Spleen (tissue), 11 donors: ENCODE measurements around the gene CRYGN. TPM values are rescaled to one million over a fixed set of nuclear protein-coding genes. Genes with fewer than 3 reads are reported as not detected.

Experiments
- DNase-seq: peaks from one replicate; pipeline ENCODE4 v3.0.0-alpha.2; 2020
- H3K27ac ChIP-seq, 8 donors: fragments of 200-600 bp; sonication (generic) in 7 of 8; 1 replicate in 4 of 8; 2 replicates in 4 of 8; pipeline versions ENCODE4 v1.5.0 to v1.8.0; 2016 to 2021; ENCODE audit warnings: inconsistent platforms in 4 of 8, mild to moderate bottlenecking in 4 of 8, moderate library complexity in 1 of 8
- H3K27me3 ChIP-seq, 7 donors: fragments of 200-600 bp; sonication (generic) in 6 of 7; replicated peaks in 1 of 7; 1 replicate in 4 of 7; 2 replicates in 3 of 7; pipeline versions ENCODE4 v1.5.0 to v1.8.0; 2016 to 2021; ENCODE audit warnings: inconsistent platforms in 3 of 7, mild to moderate bottlenecking in 1 of 7
- H3K36me3 ChIP-seq, 6 donors: fragments of 200-600 bp; sonication (generic) in 5 of 6; 1 replicate in 4 of 6; 2 replicates in 2 of 6; pipeline versions ENCODE4 v1.5.0 to v1.8.0; 2016 to 2021; ENCODE audit warnings: inconsistent platforms in 2 of 6
- H3K4me1 ChIP-seq, 6 donors: fragments of 200-600 bp; sonication (generic) in 5 of 6; 1 replicate in 3 of 6; 2 replicates in 3 of 6; pipeline versions ENCODE4 v1.5.0 to v1.8.0; 2016 to 2021; ENCODE audit warnings: inconsistent platforms in 3 of 6
- H3K4me3 ChIP-seq, 8 donors: fragments of 200-600 bp; sonication (generic) in 7 of 8; 1 replicate in 4 of 8; 2 replicates in 4 of 8; pipeline versions ENCODE4 v1.5.0 to v1.8.0; 2016 to 2021; ENCODE audit warnings: inconsistent platforms in 4 of 8, mild to moderate bottlenecking in 4 of 8, moderate library complexity in 2 of 8
- H3K9me3 ChIP-seq, 8 donors: fragments of 200-600 bp; sonication (generic) in 7 of 8; 1 replicate in 4 of 8; 2 replicates in 4 of 8; pipeline versions ENCODE4 v1.5.0 to v1.8.0; 2016 to 2021; ENCODE audit warnings: inconsistent platforms in 4 of 8
- CTCF ChIP-seq, 11 experiments: fragments of 200-600 bp in 7 of 11; fragments of 450-650 bp in 4 of 11; sonication (generic) in 4 of 11; IDR thresholded peaks in 8 of 11; conservative IDR thresholded peaks in 3 of 11; 1 replicate in 7 of 11; 2 replicates in 4 of 11; pipeline versions ENCODE4 v1.4.0 to v1.8.0; 2016 to 2021; ENCODE audit warnings: antibody characterized with exemption in 11 of 11, inconsistent platforms in 4 of 11, mild to moderate bottlenecking in 1 of 11
- POLR2A ChIP-seq, 3 donors: fragments of 450-650 bp; IDR thresholded peaks; one replicate each; pipeline ENCODE4 v1.5.1; 2017; ENCODE audit warnings: antibody characterized with exemption in 3 of 3, mild to moderate bottlenecking in 1 of 3
- POLR2AphosphoS5 ChIP-seq, 3 donors: sonication (generic); formaldehyde crosslinking; IDR thresholded peaks; one replicate each; pipeline ENCODE4 v1.5.1; 2017; ENCODE audit warnings: antibody characterized with exemption in 3 of 3
- WGBS, 5 donors: extraction: QIAGEN DNeasy Blood & Tissue Kit in 3 of 5; methylation state at CpG; one replicate each; pipeline versions ENCODE4 v1.1.5 to v1.1.7; 2013 to 2018; 5-methylcytosine and 5-hydroxymethylcytosine counted together
- intact Hi-C: fragments of 100-400 bp; cut with DNase I; formaldehyde crosslinking; loops from one replicate; pipeline ENCODE4 v1.15.0; 2023; ENCODE audit warnings: low total_unique reads
- polyA plus RNA-seq, 3 donors: library from polyadenylated mRNA; stranded (reverse); fragments of 200-250 nt; gene quantifications; one replicate each; pipeline ENCODE4 v1.2.1, GENCODE V29; 2013
- total RNA-seq, 7 donors: library from RNA; depleted of rRNA in 3 of 7; stranded (reverse); fragments of >200 nt in 3 of 7; fragmentation: NEBNext Ultra II Directional in 4 of 7; extraction: Animal tissue kit (Norgen Biotek cat#: 25700) in 4 of 7; gene quantifications; one replicate each; pipeline versions ENCODE4 v1.1.0 to v1.2.1, GENCODE V29; 2016 to 2021
- donor health status: healthy with polysubstance abuse.
- donor health status: DM: no; HTN: no; CAD: no; lungs with moderate emphysema.
- donor health status: DM: no; HTN: no; CAD: no.
- donor health status: Bipolar disorder and iron deficiency.
- donor health status: healthy.
- donor health status: DM: no; HTN: no; CAD: no.
- donor health status: DM: yes; HTN: yes; CAD: no.

Gene CRYGN
- total and polyA plus RNA-seq, 10 donors: 0.17 to 2.5 (median 0.32) TPM; not detected in 1

- Histone ChIP-seq H3K4me3 (no peak overlapping the region), H3K9me3 (no peaks in the 10 kb centered on the region), H3K4me1 (peaks cover 0 to 63% (median 31%) of the 10 kb centered on the region in 6 donors), H3K27ac (peak overlapping the region in 7 of 8 donors; percentile 33 to 66 (median 57)), H3K27me3 (peaks cover 0 to 26% (median 12%) of the 10 kb centered on the region in 7 donors), H3K36me3 (no peaks in the 10 kb centered on the region)
- 78 to 95% (median 83%) methylated on average over 7 to 9 of the region's 9 CpGs for WGBS, 5 donors
- intact Hi-C loops: no loop called here
- TF ChIP-seq POLR2A (IDR thresholded peaks at IDR 0.05): no peak
- no peak for TF ChIP-seq POLR2AphosphoS5 (IDR thresholded peaks at IDR 0.05)
- no peak for TF ChIP-seq CTCF (IDR thresholded peaks at IDR 0.05 in 8 of 11, conservative IDR thresholded peaks at IDR 0.05 in 3 of 11)
- no peak for DNase-seq
Observed at GRCh38 chr7:151436446-151437158, 3.3 kb downstream of the CRYGN start.

GRCh38 chr7:151435971-151436370 lies 4.0 kb downstream of the CRYGN start:
- WGBS, 5 donors: 79 to 97% (median 91%) methylated on average over 14 to 15 of the region's 15 CpGs
- peaks cover 0 to 26% (median 12%) of the 10 kb centered on the region in 7 donors for H3K27me3 ChIP-seq
- H3K9me3 ChIP-seq: no peaks in the 10 kb centered on the region
- no peak overlapping the region for H3K4me3 ChIP-seq
- TF ChIP-seq CTCF (IDR thresholded peaks at IDR 0.05 in 8 of 11, conservative IDR thresholded peaks at IDR 0.05 in 3 of 11) (no peak), POLR2A (IDR thresholded peaks at IDR 0.05) (no peak), POLR2AphosphoS5 (IDR thresholded peaks at IDR 0.05) (no peak)
- intact Hi-C loops: no loop called here
- H3K27ac ChIP-seq: peak overlapping the region in 6 of 8 donors; percentile 33 to 66 (median 59)
- no peaks in the 10 kb centered on the region for H3K36me3 ChIP-seq
- H3K4me1 ChIP-seq: peaks cover 0 to 63% (median 26%) of the 10 kb centered on the region in 6 donors
- no peak for DNase-seq

GRCh38 chr7:151435103-151435916 lies 4.6 kb downstream of the CRYGN start:
- DNase-seq: no peak
- peaks cover 0 to 21% (median 12%) of the 10 kb centered on the region in 7 donors for H3K27me3 ChIP-seq
- 83 to 93% (median 89%) methylated on average over 15 to 20 of the region's 20 CpGs for WGBS, 5 donors
- H3K27ac ChIP-seq: peak overlapping the region in 5 of 8 donors; percentile 38 to 66 (median 61)
- H3K4me3 ChIP-seq: no peak overlapping the region
- no peaks in the 10 kb centered on the region for H3K36me3 ChIP-seq
- no peak for TF ChIP-seq POLR2A (IDR thresholded peaks at IDR 0.05)
- TF ChIP-seq POLR2AphosphoS5 (IDR thresholded peaks at IDR 0.05): no peak
- TF ChIP-seq CTCF (IDR thresholded peaks at IDR 0.05 in 8 of 11, conservative IDR thresholded peaks at IDR 0.05 in 3 of 11): no peak
- H3K9me3 ChIP-seq: no peaks in the 10 kb centered on the region
- intact Hi-C loops: no loop called here
- H3K4me1 ChIP-seq: peaks cover 1 to 63% (median 27%) of the 10 kb centered on the region in 6 donors

GRCh38 chr7:151434549-151434948 lies 5.4 kb downstream of the CRYGN start:
- WGBS, 5 donors: 74 to 91% (median 87%) methylated on average over 4 of the region's 4 CpGs
- intact Hi-C loops: no loop called here
- Histone ChIP-seq H3K27ac (no peak overlapping the region), H3K4me3 (no peak overlapping the region), H3K36me3 (no peaks in the 10 kb centered on the region), H3K27me3 (peaks cover 0 to 14% (median 7%) of the 10 kb centered on the region in 7 donors), H3K4me1 (peaks cover 9 to 63% (median 28%) of the 10 kb centered on the region in 6 donors), H3K9me3 (no peaks in the 10 kb centered on the region)
- TF ChIP-seq POLR2AphosphoS5 (IDR thresholded peaks at IDR 0.05): no peak
- TF ChIP-seq CTCF (IDR thresholded peaks at IDR 0.05 in 8 of 11, conservative IDR thresholded peaks at IDR 0.05 in 3 of 11): no peak
- TF ChIP-seq POLR2A (IDR thresholded peaks at IDR 0.05): no peak
- no peak for DNase-seq
